GM12872 (cell line): ENCODE results near the gene PPP3R1.

Source experiments
- CTCF ChIP-seq: IDR thresholded peaks from 3 replicates; pipeline ENCODE4 v1.5.1; 2011; ENCODE audit warnings: low read depth, mild to moderate bottlenecking, low read length, moderate library complexity; ENCODE audit not compliant: insufficient read depth

The PPP3R1 gene

GRCh38 chr2:68238955-68239822 lies 13.1 kb downstream of the PPP3R1 start:
- no peak for TF ChIP-seq CTCF

GRCh38 chr2:68237976-68238580 lies 14.3 kb downstream of the PPP3R1 start:
- TF ChIP-seq CTCF: no peak

GRCh38 chr2:68237404-68237803 lies 14.9 kb downstream of the PPP3R1 start:
- no peak for TF ChIP-seq CTCF

GRCh38 chr2:68236876-68237275 lies 15.5 kb downstream of the PPP3R1 start:
- TF ChIP-seq CTCF: no peak

GRCh38 chr2:68236103-68236734 lies 16.1 kb downstream of the PPP3R1 start:
- TF ChIP-seq CTCF: no peak

- TF ChIP-seq CTCF: no peak
Observed at GRCh38 chr2:68235090-68235489, 17.2 kb downstream of the PPP3R1 start.

GRCh38 chr2:68234405-68234804 lies 17.9 kb downstream of the PPP3R1 start:
- no peak for TF ChIP-seq CTCF
